Ureter (tissue), 1 donor: Measurements from ENCODE around the gene SOCS6. TPM values are rescaled to one million over a fixed set of nuclear protein-coding genes. Genes with fewer than 3 reads are reported as not detected.
"Not testable (repeated sequence)": the region's sequence is repeated elsewhere in the genome, so short reads cannot be mapped to it uniquely, and the experiment has no call there.

Experiments used
- DNase-seq: peaks from one replicate; pipeline ENCODE4 v3.0.0-alpha.2; 2020; ENCODE audit warnings: low spot score
- total RNA-seq: library from RNA; stranded (reverse); gene quantifications from one replicate; pipeline ENCODE4 v1.2.4, GENCODE V29; 2023
- donor health status: DM: yes; HTN: yes; CAD: no.

The SOCS6 gene, protein sequence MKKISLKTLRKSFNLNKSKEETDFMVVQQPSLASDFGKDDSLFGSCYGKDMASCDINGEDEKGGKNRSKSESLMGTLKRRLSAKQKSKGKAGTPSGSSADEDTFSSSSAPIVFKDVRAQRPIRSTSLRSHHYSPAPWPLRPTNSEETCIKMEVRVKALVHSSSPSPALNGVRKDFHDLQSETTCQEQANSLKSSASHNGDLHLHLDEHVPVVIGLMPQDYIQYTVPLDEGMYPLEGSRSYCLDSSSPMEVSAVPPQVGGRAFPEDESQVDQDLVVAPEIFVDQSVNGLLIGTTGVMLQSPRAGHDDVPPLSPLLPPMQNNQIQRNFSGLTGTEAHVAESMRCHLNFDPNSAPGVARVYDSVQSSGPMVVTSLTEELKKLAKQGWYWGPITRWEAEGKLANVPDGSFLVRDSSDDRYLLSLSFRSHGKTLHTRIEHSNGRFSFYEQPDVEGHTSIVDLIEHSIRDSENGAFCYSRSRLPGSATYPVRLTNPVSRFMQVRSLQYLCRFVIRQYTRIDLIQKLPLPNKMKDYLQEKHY
- 19.9 TPM for total RNA-seq

- DNase-seq, result peak; percentile 58
Observed at GRCh38 chr18:70288851-70289328, at the start of gene SOCS6. Gene SOCS6 (plus strand): TSS chr18:70289045. CDS start chr18:70324669, 35,624 bp downstream.

- DNase-seq, result no peak
Observed at GRCh38 chr18:70243131-70243929, 45.5 kb upstream of the SOCS6 start.

DNA sequence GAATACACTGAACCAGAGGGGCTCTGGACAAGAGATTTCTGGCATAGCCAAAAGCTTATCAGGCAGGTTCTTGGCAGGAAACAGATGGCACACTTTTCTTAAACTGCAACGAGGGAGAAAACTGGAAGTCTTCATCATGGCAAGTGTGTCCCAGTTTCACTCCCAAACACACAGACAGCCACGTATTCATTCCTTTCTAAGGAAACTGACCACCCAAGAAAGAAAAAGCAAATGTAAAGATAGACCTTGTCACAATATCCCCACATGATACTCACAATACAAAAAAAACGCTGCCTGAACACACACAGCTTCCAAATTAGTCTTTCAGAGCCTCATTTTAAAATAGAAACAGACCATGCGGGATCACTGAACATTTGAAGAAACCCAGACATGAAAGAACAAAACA is 42.8 kb upstream of the SOCS6 start:
- no peak for DNase-seq

GRCh38 chr18:70249118-70249517 is 39.7 kb upstream of the SOCS6 start:
- no peak for DNase-seq

- DNase-seq, result not testable (repeated sequence)
Observed at GRCh38 chr18:70249861-70250260, 39.0 kb upstream of the SOCS6 start.

GRCh38 chr18:70250781-70251180 is 38.1 kb upstream of the SOCS6 start:
- DNase-seq, result no peak

- no peak for DNase-seq
Observed at GRCh38 chr18:70256184-70256583, 32.7 kb upstream of the SOCS6 start.

GRCh38 chr18:70256994-70257393 is 31.9 kb upstream of the SOCS6 start:
- no peak for DNase-seq

DNA sequence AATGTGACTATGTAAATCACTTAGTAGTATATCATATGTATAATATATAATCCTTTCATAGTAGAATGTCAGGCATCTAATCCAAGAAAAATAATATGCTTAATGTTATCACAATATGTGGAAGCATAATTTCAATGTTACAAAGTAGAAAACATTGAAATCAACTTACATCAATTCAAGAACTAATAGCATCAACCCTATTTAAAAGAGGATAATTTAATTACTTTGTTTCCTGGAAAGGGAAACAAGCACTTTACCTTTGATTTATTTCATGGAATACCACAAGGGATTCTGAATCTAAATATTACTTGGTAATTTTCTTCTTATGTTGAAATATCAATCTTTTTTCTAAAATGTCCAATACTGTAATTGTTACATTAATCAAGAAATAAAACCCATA is 30.6 kb upstream of the SOCS6 start:
- DNase-seq, result no peak

GRCh38 chr18:70260683-70261082 is 28.2 kb upstream of the SOCS6 start:
- no peak for DNase-seq

- DNase-seq, result no peak
Observed at GRCh38 chr18:70261141-70261788, 27.6 kb upstream of the SOCS6 start.

- DNase-seq, result no peak
Observed at GRCh38 chr18:70263336-70263735, 25.5 kb upstream of the SOCS6 start.

DNA sequence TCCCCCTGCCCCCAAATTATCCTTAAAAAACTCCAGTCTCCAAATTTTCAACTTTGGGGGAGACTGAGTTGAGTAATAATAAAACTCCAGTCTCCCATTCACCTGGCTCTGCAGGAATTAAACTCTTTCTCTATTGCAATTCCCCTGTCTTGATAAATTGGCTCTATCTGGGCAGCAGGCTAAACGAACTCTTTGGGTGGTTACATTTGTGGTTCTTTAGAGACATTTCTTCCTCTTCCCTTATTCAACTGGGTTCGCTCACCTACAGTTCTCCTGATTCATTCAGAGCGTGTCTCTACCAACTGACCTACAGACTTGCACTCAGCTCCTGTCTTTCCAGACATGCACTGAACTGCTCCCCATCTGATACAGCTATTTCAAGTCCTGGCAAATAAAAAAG is 17.1 kb upstream of the SOCS6 start:
- no peak for DNase-seq

DNA sequence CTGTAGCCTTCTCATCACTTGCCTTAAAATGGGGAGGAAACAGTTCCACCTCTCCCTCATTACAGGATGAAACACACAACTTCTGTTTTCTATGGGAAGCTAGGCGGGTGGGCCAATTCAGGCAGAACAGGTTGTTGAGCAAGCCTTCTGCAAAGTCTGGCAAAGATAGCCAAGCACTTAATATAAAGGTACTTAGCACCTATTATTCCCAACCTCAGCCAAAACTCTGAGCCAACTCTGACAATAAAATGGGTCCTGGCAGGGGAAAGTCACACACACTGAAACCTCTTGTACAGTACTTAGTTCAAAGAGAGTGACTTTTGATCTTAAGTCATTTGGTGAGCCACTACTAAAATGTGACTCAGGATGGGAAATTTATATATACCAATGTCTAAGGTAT is 15.8 kb upstream of the SOCS6 start:
- no peak for DNase-seq

- no peak for DNase-seq
Observed at GRCh38 chr18:70276416-70277191, 12.2 kb upstream of the SOCS6 start.

DNA sequence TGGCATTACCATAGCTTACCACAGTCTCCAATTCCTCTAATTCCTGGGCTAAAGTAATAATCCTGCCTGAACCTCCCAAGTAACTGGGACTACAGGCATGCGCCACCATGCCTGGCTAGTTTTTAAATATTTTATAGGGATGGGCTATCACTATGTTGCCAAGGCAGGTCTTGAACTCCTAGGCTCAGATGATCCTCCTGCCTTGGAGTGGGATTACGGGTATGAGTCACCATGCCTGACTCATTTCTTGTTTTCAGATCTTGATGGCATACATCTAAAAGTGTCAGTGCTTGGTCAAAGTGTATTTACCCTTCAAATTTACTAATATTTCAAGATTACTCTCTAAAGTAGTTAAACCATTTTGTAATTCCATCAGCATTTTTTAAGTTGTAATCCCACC is 9.4 kb upstream of the SOCS6 start:
- DNase-seq, result no peak

GRCh38 chr18:70280007-70280925 is 8.6 kb upstream of the SOCS6 start:
- no peak for DNase-seq

GRCh38 chr18:70284976-70285620 is 3.7 kb upstream of the SOCS6 start:
- no peak for DNase-seq

DNA sequence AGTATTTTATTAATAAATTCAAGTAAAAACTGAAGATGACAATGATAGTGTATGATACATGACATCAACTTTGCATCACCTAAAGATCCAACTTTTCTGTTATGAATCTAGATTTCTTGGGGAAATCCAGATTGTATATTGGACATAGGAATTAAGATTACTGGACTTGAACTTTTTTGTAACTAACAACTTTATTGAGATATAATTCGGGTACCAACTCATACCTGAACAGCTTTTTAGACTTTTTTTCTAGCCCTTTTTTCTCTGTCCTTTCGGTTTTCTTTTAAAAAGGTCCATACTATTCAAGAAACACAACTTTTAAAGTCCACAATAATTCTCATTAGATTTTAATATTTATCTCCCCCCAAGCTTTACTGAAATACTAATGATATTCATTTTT is 1.1 kb upstream of the SOCS6 start:
- DNase-seq, result no peak
